SK-N-MC (cell line): Measurements from ENCODE around the gene GPR35.

Source experiments
- EZH2 ChIP-seq: fragments of 200-600 bp; sonication (generic); IDR thresholded peaks from one replicate; pipeline ENCODE4 v1.6.1; 2017; ENCODE audit warnings: antibody characterized with exemption
- FOXP2 ChIP-seq: optimal IDR thresholded peaks from 2 replicates; pipeline ENCODE3; 2011; ENCODE audit warnings: mild to moderate bottlenecking, moderate library complexity; ENCODE audit not compliant: insufficient read depth; ENCODE audit errors: extremely low read length, control extremely low read depth
- POLR2AphosphoS5 ChIP-seq: IDR thresholded peaks from 2 replicates; pipeline ENCODE4 v1.6.1; 2012; ENCODE audit warnings: mild to moderate bottlenecking, low read depth, low read length, borderline replicate concordance

- TF ChIP-seq POLR2AphosphoS5 = no peak
- no peak for TF ChIP-seq EZH2
- TF ChIP-seq FOXP2 = no peak
These were observed 39.3 kb downstream of the GPR35 start for GRCh38 chr2:240664622-240665021.
